ENCODE data around the gene LKAAEAR1. TPM values are rescaled to one million over a fixed set of nuclear protein-coding genes. Genes with fewer than 3 reads are reported as not detected.
A peak's percentile ranks its signal among the peaks of the same experiment; 100 is the strongest.

LKAAEAR1 gene
- total RNA-seq, 2 donors from 2014 or later = 10.2 TPM; not detected in 1

- Histone ChIP-seq H3K4me3 (peak overlapping the region; percentile 25 to 39), H3K36me3 (no peaks in the 10 kb centered on the region), H3K9me3 (no peaks in the 10 kb centered on the region), H3K4me1 (replicated peaks) (peaks cover 3% of the 10 kb centered on the region), H3K27me3 (replicated peaks; ENCODE audit: insufficient read depth) (no peaks in the 10 kb centered on the region), H3K27ac (peak overlapping the region in 1 of 2 donors; percentile 14)
- 3% methylated on average over 35 of the region's 55 CpGs for WGBS
- no peak for TF ChIP-seq POLR2AphosphoS5 (IDR thresholded peaks at IDR 0.05)
- no peak for TF ChIP-seq POLR2A (IDR thresholded peaks at IDR 0.05)
- no peak for TF ChIP-seq CTCF (IDR thresholded peaks at IDR 0.05)
- no peak for DNase-seq (ENCODE audit: low spot score)
- intact Hi-C loops (cut with DNase I) = no loop called here
These were observed 42.0 kb downstream of the LKAAEAR1 start for GRCh38 chr20:64042054-64042781.

- Histone ChIP-seq H3K9me3 (no peaks in the 10 kb centered on the region), H3K27ac (peak overlapping the region in 1 of 2 donors; percentile 14), H3K4me3 (peak overlapping the region in 1 of 2 donors; percentile 39), H3K36me3 (no peaks in the 10 kb centered on the region), H3K4me1 (replicated peaks) (peaks cover 3% of the 10 kb centered on the region), H3K27me3 (replicated peaks; ENCODE audit: insufficient read depth) (no peaks in the 10 kb centered on the region)
- TF ChIP-seq CTCF (IDR thresholded peaks at IDR 0.05) = no peak
- TF ChIP-seq POLR2AphosphoS5 (IDR thresholded peaks at IDR 0.05) = no peak
- TF ChIP-seq POLR2A (IDR thresholded peaks at IDR 0.05) = no peak
- intact Hi-C loops (cut with DNase I) = no loop called here
- no peak for DNase-seq (ENCODE audit: low spot score)
- WGBS = 22% methylated on average over 11 of the region's 11 CpGs
These were observed 42.5 kb downstream of the LKAAEAR1 start for GRCh38 chr20:64041781-64042053.

GRCh38 chr20:64041040-64041780 is 43.0 kb downstream of the LKAAEAR1 start:
- TF ChIP-seq POLR2A (IDR thresholded peaks at IDR 0.05) (no peak), POLR2AphosphoS5 (IDR thresholded peaks at IDR 0.05) (no peak), CTCF (IDR thresholded peaks at IDR 0.05) (no peak)
- H3K27me3 ChIP-seq (replicated peaks; ENCODE audit: insufficient read depth) = no peaks in the 10 kb centered on the region
- H3K27ac ChIP-seq = no peak overlapping the region
- H3K4me3 ChIP-seq = no peak overlapping the region
- peaks cover 3% of the 10 kb centered on the region for H3K4me1 ChIP-seq (replicated peaks)
- H3K36me3 ChIP-seq = no peaks in the 10 kb centered on the region
- 55% methylated on average over 15 of the region's 15 CpGs for WGBS
- no peaks in the 10 kb centered on the region for H3K9me3 ChIP-seq
- DNase-seq (ENCODE audit: low spot score) = no peak
- intact Hi-C loops (cut with DNase I) = no loop called here

DNA sequence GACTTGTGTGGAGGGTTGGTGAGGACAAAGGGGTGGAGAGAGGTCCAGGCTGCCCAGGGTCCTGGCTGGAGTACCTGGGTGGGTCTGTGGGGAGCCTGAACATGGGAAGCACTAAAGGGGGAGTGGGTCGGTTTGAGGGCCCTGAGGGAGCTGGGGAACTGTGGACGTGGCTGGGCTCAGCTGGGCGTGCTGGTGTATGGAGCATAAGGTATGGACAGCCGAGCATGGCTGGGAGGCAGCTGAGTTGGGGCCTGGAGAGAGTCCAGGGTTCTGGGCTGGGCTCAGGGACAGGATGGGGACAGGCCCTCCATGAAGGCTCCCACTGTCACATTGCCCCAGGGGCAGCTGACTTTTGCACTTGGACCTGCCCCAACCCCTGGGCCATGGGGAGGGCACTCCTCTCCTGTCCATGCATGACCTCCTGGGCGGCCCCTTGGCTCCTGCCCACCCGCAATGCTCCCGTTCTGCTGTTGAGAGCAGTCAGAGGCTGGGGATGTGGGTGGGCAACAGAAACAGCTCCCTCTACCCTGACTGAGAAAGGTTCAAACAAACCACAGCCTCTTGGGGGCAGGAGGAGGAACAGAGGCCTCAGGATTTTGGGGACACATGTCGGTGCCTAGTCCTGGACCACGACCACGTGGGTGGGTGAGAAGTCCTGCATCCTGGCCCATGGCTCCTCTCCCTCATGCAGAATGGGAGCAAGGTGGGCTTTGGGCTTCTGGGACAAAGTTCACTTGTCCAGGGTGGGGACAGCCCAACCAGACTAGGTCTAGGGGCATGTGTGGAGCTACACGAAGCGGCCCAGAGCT is 43.8 kb downstream of the LKAAEAR1 start:
- peaks cover 3% of the 10 kb centered on the region for H3K4me1 ChIP-seq (replicated peaks)
- no peaks in the 10 kb centered on the region for H3K9me3 ChIP-seq
- H3K4me3 ChIP-seq = no peak overlapping the region
- no peak for TF ChIP-seq POLR2A (IDR thresholded peaks at IDR 0.05)
- TF ChIP-seq CTCF (IDR thresholded peaks at IDR 0.05) = no peak
- no peak for TF ChIP-seq POLR2AphosphoS5 (IDR thresholded peaks at IDR 0.05)
- intact Hi-C loops (cut with DNase I) = no loop called here
- no peak overlapping the region for H3K27ac ChIP-seq
- no peaks in the 10 kb centered on the region for H3K36me3 ChIP-seq
- no peak for DNase-seq (ENCODE audit: low spot score)
- no peaks in the 10 kb centered on the region for H3K27me3 ChIP-seq (replicated peaks; ENCODE audit: insufficient read depth)
- WGBS = 75% methylated on average over 12 of the region's 12 CpGs
